SK-N-SH (cell line): ENCODE results near the gene AGBL4. TPM values are rescaled to one million over a fixed set of nuclear protein-coding genes. Genes with fewer than 3 reads are reported as not detected.
A peak's percentile ranks its signal among the peaks of the same experiment; 100 is the strongest.

Source experiments
- CTCF ChIA-PET: fragments of 300-600, 350-600 bp; formaldehyde crosslinking; extraction: SDS; loops from one replicate; lab custom pipeline; 2021; lab: Yijun Ruan, JAX
- POLR2A ChIA-PET: fragments of 350-600 bp; sonication (Branson Sonifier 250); formaldehyde crosslinking; extraction: SDS; loops from one replicate; lab custom pipeline; 2020; ENCODE audit warnings: antibody characterized with exemption, inconsistent platforms; lab: Yijun Ruan, JAX
- DNase-seq: peaks from one replicate; pipeline ENCODE4 v3.0.0; 2012
- H2AFZ ChIP-seq: fragments of 200-600 bp; sonication (generic); 2 replicates; pipeline ENCODE4 v1.8.1; 2016; ENCODE audit warnings: antibody characterized with exemption, mild to moderate bottlenecking, low read depth
- H3F3A ChIP-seq: fragments of 200-600 bp; sonication (generic); replicated peaks from 2 replicates; pipeline ENCODE3; 2016; ENCODE audit warnings: antibody characterized with exemption, mild to moderate bottlenecking; ENCODE audit not compliant: insufficient read depth
- H3K27ac ChIP-seq, 2 experiments: fragments of 200-500 bp in 1 of 2; fragments of 200-600 bp in 1 of 2; sonication (Bioruptor generic) in 1 of 2; sonication (generic), shearing (Covaris generic) in 1 of 2; 2 replicates each; pipeline versions ENCODE4 v1.5.1 to v1.6.1; 2014 to 2016; ENCODE audit warnings: low read depth in 2 of 2, inconsistent platforms in 1 of 2, low read length in 1 of 2, mild to moderate bottlenecking in 1 of 2, mixed read lengths in 1 of 2
- H3K27me3 ChIP-seq: fragments of 200-600 bp; sonication (generic), shearing (Covaris generic); 2 replicates; pipeline ENCODE4 v1.6.1; 2016; ENCODE audit warnings: mixed run types; ENCODE audit not compliant: insufficient read depth
- H3K36me3 ChIP-seq, 2 experiments: fragments of 200-500 bp in 1 of 2; fragments of 200-600 bp in 1 of 2; sonication (Bioruptor generic) in 1 of 2; sonication (generic) in 1 of 2; replicated peaks in 1 of 2; 2 replicates each; pipeline versions ENCODE3 to v1.5.1; 2014 to 2016; ENCODE audit warnings: low read length in 1 of 2, mild to moderate bottlenecking in 1 of 2; ENCODE audit not compliant: insufficient read depth in 2 of 2, control insufficient read depth in 1 of 2
- H3K4me1 ChIP-seq, 2 experiments: fragments of 200-500 bp in 1 of 2; fragments of 200-600 bp in 1 of 2; sonication (Bioruptor generic) in 1 of 2; sonication (generic), shearing (Covaris generic) in 1 of 2; 2 replicates each; pipeline versions ENCODE4 v1.5.1 to v1.6.1; 2014 to 2016; ENCODE audit warnings: low read depth in 1 of 2, low read length in 1 of 2, mixed run types in 1 of 2; ENCODE audit not compliant: insufficient read depth in 2 of 2, control insufficient read depth in 1 of 2
- H3K4me2 ChIP-seq: fragments of 200-600 bp; sonication (generic), shearing (Covaris generic); 2 replicates; pipeline ENCODE4 v1.6.1; 2017; ENCODE audit warnings: mixed run types
- H3K4me3 ChIP-seq, 2 experiments: fragments of 200-500 bp in 1 of 2; fragments of 200-600 bp in 1 of 2; sonication (Bioruptor generic) in 1 of 2; sonication (generic), shearing (Covaris generic) in 1 of 2; 2 replicates each; pipeline versions ENCODE4 v1.5.1 to v1.8.1; 2014 to 2016; ENCODE audit warnings: low read depth in 2 of 2, inconsistent platforms in 1 of 2, low read length in 1 of 2, mild to moderate bottlenecking in 1 of 2, mixed read lengths in 1 of 2, moderate library complexity in 1 of 2
- H3K79me2 ChIP-seq: fragments of 200-600 bp; sonication (generic); 2 replicates; pipeline ENCODE4 v1.8.1; 2017; ENCODE audit warnings: mild to moderate bottlenecking; ENCODE audit not compliant: insufficient read depth
- H3K9ac ChIP-seq: fragments of 200-600 bp; sonication (generic); 2 replicates; pipeline ENCODE4 v1.6.1; 2017; ENCODE audit warnings: mixed run types
- H3K9me2 ChIP-seq: fragments of 200-600 bp; sonication (generic); 2 replicates; pipeline ENCODE4 v1.6.1; 2017; ENCODE audit warnings: mixed run types
- H3K9me3 ChIP-seq: fragments of 200-600 bp; sonication (generic); 2 replicates; pipeline ENCODE4 v1.6.1; 2017; ENCODE audit warnings: mixed run types, mild to moderate bottlenecking, moderate library complexity
- H4K20me1 ChIP-seq: fragments of 200-600 bp; sonication (generic); 2 replicates; pipeline ENCODE4 v1.6.1; 2017; ENCODE audit warnings: mild to moderate bottlenecking, mixed run types; ENCODE audit not compliant: insufficient read depth
- CHD2 ChIP-seq: fragments of 150-350 bp; IDR thresholded peaks from 2 replicates; pipeline ENCODE4 v1.6.1; 2018; ENCODE audit warnings: low read length; ENCODE audit not compliant: partially characterized antibody
- ELF1 ChIP-seq: IDR thresholded peaks from 2 replicates; pipeline ENCODE4 v1.4.0; 2012
- FOXM1 ChIP-seq: IDR thresholded peaks from 2 replicates; pipeline ENCODE4 v1.4.0; 2012; ENCODE audit warnings: low read depth, mild to moderate bottlenecking
- GATA2 ChIP-seq: sonication (generic); formaldehyde crosslinking; IDR thresholded peaks from 2 replicates; pipeline ENCODE4 v1.5.0; 2020; ENCODE audit warnings: mild to moderate bottlenecking, missing genetic modification reagents
- RAD21 ChIP-seq: IDR thresholded peaks from 2 replicates; pipeline ENCODE4 v1.6.1; 2012; ENCODE audit warnings: mild to moderate bottlenecking, low read length
- RCOR1 ChIP-seq: fragments of 150-350 bp; IDR thresholded peaks from 2 replicates; pipeline ENCODE4 v1.6.1; 2017; ENCODE audit warnings: antibody characterized with exemption, low read length
- RXRA ChIP-seq: IDR thresholded peaks from 2 replicates; pipeline ENCODE4 v1.4.0; 2012; ENCODE audit warnings: low read depth, mild to moderate bottlenecking, borderline replicate concordance
- SMC3 ChIP-seq: IDR thresholded peaks from 2 replicates; pipeline ENCODE4 v1.6.1; 2012; ENCODE audit warnings: low read depth, low read length, improper control_type of control experiment
- WGBS: methylation state at CpG from one replicate; pipeline ENCODE4 v1.1.6; 2017; ENCODE audit warnings: low lambda C conversion rate; 5-methylcytosine and 5-hydroxymethylcytosine counted together
- polyA plus RNA-seq, 3 experiments: library from polyadenylated mRNA; depleted of rRNA; stranded (reverse); fragments of >200 nt; gene quantifications; 2 replicates each; pipeline ENCODE4 v1.2.3, GENCODE V29; 2012
- TF ChIP-seq, protein P1 (sequence below): IDR thresholded peaks from 2 replicates; pipeline ENCODE4 v1.4.0; 2012; ENCODE audit warnings: low read depth
- TF ChIP-seq, protein P2 (sequence below): fragments of 150-350 bp; IDR thresholded peaks from 2 replicates; pipeline ENCODE4 v1.6.1; 2017; ENCODE audit warnings: antibody characterized with exemption, low read length, low read depth, borderline replicate concordance
- TF ChIP-seq, protein P3 (sequence below): fragments of 200-600 bp; sonication (generic); IDR thresholded peaks from 2 replicates; pipeline ENCODE4 v1.6.1; 2017; ENCODE audit warnings: antibody characterized with exemption, mild to moderate bottlenecking, moderate library complexity
- TF ChIP-seq, protein P4 (sequence below): IDR thresholded peaks from 2 replicates; pipeline ENCODE4 v1.4.0; 2012; ENCODE audit warnings: low read depth, borderline replicate concordance
- TF ChIP-seq, protein P5 (sequence below): IDR thresholded peaks from 2 replicates; pipeline ENCODE4 v1.4.0; 2012; ENCODE audit warnings: low read depth, borderline replicate concordance

AGBL4 gene
- polyA plus RNA-seq, 1 of the 3 experiments (the other 2 are of a cell fraction) = 0.07 TPM

DNA sequence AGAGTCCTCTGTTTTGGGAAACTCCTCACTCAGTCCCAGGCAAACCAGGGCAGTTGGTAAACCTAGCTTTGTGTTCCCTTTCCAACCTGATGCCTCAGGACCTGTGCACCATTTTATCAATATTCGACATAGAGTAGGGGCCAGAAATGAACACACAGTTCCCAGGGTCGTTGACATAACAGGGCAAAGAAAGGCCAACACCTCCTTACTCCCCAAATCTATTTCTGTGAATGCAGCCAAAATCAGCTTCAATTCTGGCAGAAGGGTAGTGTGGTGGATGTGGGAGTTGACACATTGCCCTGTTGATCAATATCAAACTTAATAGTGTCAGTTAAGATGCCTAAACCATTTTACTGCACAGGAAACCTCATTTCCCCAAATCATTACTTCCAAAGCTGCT lies 1447.2 kb downstream of the AGBL4 start (continued):
- TF ChIP-seq, protein P1, sequence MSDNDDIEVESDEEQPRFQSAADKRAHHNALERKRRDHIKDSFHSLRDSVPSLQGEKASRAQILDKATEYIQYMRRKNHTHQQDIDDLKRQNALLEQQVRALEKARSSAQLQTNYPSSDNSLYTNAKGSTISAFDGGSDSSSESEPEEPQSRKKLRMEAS = no peak
- TF ChIP-seq GATA2 (CRISPR knock-in tag) = no peak
- no peak for TF ChIP-seq ELF1
- TF ChIP-seq, all 33 proteins: peak for 0

DNA sequence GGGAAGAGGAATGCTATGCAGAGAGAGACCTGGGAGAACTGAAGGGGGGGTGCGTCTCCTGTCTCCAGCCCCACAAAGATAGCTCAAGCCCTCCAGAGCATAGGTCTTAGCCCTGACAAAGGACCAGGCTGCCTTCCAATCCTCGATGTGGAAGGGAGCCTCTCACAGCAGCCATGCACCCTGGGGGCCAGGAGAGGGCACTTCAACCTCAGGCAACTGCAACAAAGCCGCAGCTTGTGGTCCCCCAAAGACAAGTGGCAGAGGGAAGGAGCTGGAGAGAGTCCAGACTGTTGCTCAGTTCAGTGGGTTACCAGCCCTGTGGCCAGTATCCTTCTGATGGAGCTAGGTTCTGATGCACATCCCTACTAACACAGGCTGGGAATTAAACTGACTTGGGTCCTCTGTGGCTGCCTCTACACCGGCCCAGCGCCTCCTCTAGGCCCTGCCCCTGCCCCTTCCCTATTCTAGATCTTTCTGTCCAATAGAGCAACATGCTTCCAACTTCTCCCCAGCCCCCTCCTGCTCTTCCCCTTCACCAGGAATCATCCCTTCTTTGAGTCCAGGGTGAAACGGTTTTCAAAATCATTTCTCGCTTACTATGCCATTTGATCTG lies 1451.0 kb downstream of the AGBL4 start:
- H3K36me3 ChIP-seq = no peaks in the 10 kb centered on the region
- H3K9ac ChIP-seq = no peak overlapping the region
- H3F3A ChIP-seq = no peaks in the 10 kb centered on the region
- no peak overlapping the region for H3K4me2 ChIP-seq
- WGBS = 48% methylated on average over 7 of the region's 7 CpGs
- peaks cover 0 to 4% of the 10 kb centered on the region in 2 experiments; a peak in 1 of 4 replicates for H3K4me1 ChIP-seq
- H3K79me2 ChIP-seq = no peaks in the 10 kb centered on the region
- no peaks in the 10 kb centered on the region for H3K9me2 ChIP-seq
- peak; percentile 80 for DNase-seq
- ChIA-PET POLR2A (interaction anchor here (1.2 kb wide), 1 partner anchor 82 kb away, joined by 3 read pairs; no protein-coding TSS in a partner anchor), CTCF (interaction anchor here (0.6 to 9.7 kb wide), 95 partner anchors 10 to 1780 kb away, joined by 3 to 162 read pairs (median 5); partner anchors contain the start of gene ELAVL4)
- H3K4me3 ChIP-seq = peak overlapping the region in 1 of 2 experiments; percentile 46; a peak in 1 of 4 replicates
- H3K27me3 ChIP-seq = no peaks in the 10 kb centered on the region
- no peaks in the 10 kb centered on the region for H4K20me1 ChIP-seq
- H2AFZ ChIP-seq = no peak overlapping the region
- TF ChIP-seq CHD2 (no peak), RXRA (no peak), RAD21 (peak; percentile 100), SMC3 (peak; percentile 95), RCOR1 (0 out of 2 replicates have a peak, but pooled peaks have one; percentile 49), FOXM1 (no peak)
- TF ChIP-seq, protein P2, sequence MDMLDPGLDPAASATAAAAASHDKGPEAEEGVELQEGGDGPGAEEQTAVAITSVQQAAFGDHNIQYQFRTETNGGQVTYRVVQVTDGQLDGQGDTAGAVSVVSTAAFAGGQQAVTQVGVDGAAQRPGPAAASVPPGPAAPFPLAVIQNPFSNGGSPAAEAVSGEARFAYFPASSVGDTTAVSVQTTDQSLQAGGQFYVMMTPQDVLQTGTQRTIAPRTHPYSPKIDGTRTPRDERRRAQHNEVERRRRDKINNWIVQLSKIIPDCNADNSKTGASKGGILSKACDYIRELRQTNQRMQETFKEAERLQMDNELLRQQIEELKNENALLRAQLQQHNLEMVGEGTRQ = no peak
- TF ChIP-seq, protein P3, sequence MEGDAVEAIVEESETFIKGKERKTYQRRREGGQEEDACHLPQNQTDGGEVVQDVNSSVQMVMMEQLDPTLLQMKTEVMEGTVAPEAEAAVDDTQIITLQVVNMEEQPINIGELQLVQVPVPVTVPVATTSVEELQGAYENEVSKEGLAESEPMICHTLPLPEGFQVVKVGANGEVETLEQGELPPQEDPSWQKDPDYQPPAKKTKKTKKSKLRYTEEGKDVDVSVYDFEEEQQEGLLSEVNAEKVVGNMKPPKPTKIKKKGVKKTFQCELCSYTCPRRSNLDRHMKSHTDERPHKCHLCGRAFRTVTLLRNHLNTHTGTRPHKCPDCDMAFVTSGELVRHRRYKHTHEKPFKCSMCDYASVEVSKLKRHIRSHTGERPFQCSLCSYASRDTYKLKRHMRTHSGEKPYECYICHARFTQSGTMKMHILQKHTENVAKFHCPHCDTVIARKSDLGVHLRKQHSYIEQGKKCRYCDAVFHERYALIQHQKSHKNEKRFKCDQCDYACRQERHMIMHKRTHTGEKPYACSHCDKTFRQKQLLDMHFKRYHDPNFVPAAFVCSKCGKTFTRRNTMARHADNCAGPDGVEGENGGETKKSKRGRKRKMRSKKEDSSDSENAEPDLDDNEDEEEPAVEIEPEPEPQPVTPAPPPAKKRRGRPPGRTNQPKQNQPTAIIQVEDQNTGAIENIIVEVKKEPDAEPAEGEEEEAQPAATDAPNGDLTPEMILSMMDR = peak; percentile 78
- TF ChIP-seq, protein P4, sequence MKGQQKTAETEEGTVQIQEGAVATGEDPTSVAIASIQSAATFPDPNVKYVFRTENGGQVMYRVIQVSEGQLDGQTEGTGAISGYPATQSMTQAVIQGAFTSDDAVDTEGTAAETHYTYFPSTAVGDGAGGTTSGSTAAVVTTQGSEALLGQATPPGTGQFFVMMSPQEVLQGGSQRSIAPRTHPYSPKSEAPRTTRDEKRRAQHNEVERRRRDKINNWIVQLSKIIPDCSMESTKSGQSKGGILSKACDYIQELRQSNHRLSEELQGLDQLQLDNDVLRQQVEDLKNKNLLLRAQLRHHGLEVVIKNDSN = no peak
- TF ChIP-seq, protein P5, sequence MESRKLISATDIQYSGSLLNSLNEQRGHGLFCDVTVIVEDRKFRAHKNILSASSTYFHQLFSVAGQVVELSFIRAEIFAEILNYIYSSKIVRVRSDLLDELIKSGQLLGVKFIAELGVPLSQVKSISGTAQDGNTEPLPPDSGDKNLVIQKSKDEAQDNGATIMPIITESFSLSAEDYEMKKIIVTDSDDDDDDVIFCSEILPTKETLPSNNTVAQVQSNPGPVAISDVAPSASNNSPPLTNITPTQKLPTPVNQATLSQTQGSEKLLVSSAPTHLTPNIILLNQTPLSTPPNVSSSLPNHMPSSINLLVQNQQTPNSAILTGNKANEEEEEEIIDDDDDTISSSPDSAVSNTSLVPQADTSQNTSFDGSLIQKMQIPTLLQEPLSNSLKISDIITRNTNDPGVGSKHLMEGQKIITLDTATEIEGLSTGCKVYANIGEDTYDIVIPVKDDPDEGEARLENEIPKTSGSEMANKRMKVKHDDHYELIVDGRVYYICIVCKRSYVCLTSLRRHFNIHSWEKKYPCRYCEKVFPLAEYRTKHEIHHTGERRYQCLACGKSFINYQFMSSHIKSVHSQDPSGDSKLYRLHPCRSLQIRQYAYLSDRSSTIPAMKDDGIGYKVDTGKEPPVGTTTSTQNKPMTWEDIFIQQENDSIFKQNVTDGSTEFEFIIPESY = no peak
- H3K9me3 ChIP-seq = no peaks in the 10 kb centered on the region
- no peak overlapping the region for H3K27ac ChIP-seq
